ENCODE data around the gene PREX1.
"Not testable (repeated sequence)": the region's sequence is repeated elsewhere in the genome, so short reads cannot be mapped to it uniquely, and the experiment has no call there.

The PREX1 gene

DNA sequence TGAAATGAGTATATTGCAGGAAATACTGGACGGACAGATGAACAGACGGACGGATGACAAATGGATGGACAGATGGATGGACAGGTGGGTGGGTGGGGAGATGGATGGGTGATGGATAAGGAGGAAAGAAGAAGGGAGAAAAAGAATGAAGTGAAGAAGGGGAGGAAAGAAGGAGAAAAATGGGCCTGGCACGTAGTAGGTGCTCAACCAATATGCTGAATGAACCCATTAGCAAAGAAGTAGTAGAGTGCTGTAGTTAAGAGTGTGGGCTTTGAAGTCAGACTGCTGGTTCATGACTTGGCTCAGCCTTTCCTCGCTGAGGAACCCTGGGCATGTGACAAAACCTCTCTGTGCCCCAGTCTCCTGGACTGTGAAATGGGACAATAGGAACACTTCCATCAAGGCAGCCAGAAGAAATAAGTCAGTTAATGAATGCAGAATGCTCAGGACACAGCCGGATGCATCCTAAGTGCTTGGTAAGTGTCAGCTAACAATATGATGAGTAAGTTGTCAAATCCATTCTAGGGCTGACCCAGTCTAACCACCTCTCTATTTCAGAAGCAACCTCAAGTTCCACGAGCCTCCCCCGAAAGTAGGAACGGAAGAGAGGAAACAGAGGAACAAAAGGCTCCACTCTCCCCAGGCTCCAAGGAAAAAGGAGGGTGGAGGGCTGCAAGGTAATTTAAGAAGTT lies 37.9 kb downstream of the PREX1 start:
- FAIRE-seq, result no peak

DNA sequence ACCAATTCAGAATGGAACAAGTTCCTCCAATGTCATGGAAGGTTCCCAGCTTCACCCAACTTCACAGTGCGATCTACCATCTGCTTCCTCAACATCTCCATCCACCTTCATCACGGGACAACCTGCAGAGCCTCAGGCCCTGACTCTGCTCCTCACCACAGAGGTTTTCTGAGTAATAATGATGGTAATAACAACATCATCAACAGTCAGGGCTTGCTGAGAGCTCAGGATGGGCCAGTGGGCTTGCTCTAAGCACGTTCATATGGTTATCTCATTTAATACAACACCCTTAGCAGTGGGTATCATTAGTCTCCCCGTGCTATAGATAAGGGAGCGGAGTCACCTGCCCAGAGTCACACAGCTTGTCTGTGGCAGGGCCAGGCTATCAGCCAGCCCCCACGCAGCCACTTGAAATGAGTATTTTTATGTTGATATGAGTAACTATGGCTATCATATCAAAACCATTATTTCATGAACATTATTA lies 38.6 kb downstream of the PREX1 start:
- no peak for FAIRE-seq

DNA sequence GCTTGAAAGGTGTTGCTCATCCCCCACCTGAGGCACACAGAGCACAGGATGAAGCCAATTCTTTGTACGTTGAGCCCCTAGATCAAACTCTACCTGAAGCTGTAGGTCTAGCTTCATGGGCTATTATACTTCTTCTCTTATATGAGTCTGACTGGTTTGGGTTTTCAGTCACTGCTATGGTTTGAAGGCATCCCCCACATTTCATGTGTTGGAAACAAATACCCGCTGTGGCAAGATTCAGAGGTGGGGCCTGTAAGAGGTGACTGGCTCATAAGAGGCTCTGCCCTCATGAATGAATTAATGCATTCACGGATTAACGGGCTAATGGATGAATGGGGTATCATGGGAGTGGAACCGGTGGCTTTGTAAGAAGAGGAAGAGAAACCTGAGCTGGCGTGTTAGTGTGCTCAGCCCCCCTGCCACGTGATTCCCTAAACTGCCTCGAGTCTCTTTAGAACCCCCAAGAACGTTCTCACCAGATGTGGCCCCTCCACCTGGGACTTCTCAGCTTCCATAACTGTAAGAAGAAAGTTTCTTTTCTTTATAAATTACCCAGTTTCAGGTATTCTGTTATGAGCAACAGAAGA lies 39.2 kb downstream of the PREX1 start:
- no peak for FAIRE-seq

DNA sequence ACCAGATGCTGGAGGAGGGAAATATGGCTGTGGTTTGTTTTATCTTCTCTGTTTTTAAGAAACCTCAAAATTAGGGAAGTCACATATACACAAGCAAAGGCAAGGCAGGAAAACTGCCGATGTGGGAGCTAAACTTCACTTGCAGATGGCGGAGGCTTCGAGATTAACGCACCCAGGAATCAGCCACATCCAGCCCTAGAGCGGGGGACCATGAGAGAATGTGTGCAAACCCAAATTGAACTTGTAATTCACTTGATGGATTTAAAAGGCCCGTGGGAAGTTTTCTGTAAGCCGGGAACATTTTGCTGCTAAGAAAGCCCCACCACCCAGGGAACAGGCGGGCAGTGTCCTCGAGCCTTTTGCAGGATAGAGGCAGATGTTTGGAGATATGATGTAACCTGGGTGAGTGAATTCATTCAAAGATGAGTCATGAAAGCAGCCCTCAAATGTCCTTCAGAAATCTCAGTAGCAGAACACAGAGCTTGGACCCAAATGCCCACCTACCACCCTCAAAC lies 39.9 kb downstream of the PREX1 start:
- no peak for FAIRE-seq

DNA sequence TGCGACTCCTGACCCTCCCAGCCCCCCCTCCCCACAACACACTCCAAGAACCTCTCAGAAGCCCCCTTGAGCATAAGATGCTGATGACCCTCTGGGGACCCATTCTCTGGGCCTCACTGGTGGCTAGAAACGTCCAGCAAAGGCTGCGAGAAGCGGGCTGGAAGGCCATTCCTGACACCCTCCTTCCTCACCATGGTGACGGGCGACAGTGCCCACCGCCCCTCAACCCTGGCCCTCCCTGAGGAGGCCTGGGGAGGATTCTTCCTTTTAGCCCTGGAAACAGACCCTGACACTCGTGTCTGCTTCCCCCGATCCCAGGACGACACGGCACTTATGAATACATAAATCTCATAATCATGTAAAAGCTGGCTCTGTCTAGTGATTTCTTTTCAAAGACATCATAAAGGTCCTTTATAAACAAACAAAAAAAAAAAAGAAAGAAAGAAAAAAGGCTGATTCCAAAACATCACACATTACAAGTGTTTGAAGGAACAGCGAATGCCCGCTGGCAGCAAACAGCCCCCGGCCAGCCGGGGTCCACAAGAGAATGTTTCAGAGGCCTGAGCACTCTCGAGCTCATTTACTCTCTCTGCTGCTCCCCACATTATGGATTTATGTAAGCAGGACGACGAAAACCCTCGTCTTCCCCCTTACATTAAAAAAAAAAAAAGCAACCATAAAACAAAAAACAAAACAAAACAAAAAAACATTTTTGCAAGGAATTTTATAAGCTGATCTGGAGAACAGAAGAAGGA lies 40.7 kb downstream of the PREX1 start:
- no peak for FAIRE-seq

DNA sequence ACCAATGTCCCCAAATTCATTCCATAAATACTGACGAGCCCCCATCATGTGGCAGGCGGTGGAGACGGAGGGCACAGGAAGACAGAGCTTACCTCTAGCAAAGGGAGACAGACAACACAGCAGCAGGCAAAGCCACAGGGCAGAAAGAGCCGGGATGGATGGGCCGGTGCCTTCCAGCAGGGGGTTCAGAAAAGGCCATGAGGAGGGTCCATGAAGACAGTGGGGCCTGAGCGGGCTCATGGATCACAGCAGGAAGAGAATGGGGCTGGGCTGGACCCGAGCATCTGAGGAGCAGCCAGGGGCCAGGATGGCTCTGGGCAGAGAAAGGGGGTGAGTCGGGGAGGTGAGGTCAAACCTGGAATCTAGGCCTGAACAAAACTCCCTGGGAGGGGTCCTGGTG lies 42.0 kb downstream of the PREX1 start:
- FAIRE-seq, result no peak

DNA sequence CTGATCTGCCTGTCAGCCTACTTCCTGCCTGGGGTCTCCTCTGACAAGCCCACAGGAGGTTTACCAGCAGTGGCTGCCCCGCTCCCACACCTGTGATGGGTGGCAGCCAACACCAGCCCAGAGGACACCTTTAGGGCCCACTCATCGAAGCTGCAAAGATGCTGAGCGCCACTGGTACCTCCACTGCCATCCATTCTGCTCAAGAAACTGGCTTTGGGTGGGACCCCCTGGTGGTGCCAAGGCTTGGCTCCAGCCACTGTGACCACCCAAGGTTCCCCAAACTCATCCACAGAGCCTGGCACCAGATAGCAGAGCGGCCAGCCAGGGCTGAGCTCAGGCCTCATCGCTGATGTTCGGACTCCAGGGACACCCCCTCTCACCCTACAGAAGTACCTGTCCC lies 42.5 kb downstream of the PREX1 start:
- no peak for FAIRE-seq

DNA sequence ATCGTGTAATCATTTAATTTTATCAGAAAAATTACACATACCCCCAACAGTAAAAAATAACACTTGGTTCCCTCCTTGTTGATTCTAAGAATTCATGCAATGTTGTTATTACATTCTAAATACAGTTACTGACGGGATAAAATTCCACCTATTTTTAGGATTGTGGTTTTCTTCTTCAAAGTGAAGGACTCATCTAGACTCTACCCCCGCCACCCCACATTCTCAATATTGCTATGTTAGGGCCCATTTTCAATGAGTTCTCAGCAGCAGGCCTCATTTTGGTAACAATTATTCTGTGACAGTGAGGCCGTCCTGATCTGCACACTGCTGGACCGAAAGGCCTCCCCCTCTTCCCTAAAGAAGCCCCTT lies 43.5 kb downstream of the PREX1 start:
- no peak for FAIRE-seq

DNA sequence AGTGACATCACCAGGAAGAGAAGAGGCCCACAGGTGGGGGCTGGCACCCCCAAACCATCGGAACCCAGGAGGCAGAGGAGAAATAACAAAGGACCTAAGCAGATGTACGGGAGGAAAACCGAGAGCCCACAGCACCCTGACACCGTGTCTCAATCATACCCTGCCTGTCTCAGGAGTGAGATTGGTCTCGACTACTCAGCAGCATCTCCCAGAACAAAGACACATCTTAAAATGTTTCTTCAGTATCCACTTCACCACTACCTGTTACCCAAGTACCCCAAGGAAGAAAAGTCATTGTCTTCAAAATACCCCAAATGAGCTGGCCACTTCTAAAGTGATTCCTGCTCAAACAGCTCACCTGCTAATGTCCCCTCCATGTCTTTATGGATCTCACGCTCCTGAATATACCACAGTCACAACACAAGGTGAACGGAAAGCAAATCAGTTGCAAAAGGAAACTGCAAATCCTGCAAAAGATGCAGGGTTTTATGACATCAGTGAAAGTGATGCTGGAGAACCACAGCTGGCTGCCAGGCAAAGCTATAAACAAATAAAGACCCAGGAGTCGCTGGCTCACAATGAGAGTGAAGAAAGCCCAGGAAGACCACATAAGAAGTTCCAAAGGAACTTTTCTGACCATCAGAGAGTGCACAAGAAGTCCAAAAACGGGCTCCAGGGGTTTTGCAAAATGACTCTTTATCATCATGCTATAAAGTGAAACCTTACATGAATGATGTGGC lies 44.1 kb downstream of the PREX1 start:
- FAIRE-seq, result no peak

DNA sequence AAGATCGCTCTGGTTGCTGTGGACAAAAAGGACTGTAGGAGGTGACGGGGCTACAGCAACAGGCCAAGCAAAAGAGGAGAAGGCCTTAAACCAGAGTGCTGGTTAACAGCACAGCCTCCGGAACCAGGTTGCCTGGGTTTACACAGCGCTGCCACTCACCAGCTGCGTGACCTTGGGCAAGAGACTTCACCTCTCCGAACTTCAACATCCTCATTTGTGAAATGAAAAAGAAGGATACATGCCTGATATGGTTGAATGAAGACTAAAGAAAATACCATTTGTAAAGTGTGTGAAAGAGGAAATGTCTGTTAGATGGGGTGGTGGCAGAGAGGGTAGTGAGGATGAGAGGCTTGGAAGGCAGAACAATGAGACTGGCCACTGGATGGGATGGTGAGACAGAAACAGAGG lies 44.9 kb downstream of the PREX1 start:
- FAIRE-seq, result no peak

DNA sequence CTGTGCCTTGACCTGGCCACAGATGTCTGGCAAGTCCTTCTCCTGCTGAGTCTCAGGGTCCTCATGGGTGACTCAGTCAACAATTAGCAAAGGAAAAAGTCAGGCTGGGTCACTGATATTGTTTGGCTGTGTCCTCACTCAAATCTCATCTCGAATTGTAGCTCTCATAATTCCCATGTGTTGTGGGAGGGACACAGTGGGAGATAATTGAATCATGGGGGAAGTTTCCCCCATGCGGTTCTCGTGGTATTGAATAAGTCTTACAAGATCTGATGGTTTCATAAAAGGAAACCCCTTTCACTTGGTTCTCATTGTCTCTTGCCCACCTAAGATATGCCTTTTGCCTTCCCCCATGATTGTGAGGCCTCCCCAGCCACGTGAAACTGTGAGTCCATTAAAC lies 45.7 kb downstream of the PREX1 start:
- FAIRE-seq, result no peak

DNA sequence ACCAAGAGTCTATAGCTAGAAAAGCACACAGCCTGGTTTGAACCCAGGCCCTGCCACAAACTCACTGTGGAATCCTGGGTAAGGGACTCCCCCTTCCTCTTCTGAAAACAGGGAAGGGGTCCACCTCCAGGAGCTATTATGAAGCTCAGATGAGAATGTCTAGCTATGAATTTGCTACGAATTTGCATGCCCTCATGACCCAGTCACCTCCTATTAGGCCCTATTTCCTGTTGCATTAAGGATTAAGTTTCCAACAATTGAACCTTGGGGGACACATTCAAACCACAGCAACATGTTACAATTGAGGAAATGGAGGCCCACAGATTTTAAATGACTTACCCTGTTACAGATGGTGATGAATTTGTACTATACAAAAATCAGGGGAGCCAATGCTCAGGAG lies 46.2 kb downstream of the PREX1 start:
- FAIRE-seq, result no peak

DNA sequence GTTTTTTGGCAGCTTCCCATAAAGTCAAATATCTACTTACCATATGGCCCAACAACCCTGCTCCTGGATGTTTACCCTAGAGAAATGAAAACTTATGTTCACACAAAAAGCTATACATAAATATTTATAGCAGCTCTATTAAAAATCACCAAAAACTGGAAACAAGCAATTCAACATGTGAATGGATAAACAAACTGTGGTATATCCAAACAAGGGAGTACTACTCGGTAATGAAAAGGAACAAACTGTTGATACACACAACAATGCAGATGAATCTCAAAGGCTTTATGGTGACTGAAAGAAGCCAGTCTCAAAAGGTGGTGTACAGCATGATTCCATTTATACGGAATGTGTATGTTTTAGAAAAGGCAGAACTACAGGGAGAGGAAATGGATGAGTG lies 48.4 kb downstream of the PREX1 start:
- FAIRE-seq, result no peak

DNA sequence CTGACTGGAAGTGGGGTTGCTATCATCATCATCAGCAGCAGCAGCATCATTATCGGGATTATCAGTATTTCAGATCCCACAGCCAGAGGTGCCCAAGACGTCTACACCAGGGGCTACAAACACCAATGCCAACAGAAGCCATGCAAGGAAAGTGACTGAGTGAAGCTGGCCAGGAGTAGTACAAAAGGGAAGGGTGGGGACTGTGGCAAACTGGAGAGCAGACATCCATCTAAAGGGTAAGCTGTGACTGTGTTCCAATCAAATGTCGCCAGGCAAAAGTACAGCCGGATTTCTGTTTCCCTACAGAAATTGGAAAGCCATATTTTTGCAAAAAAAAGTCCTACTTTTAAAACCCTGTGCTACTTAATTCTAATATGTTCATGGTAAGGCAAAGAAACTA lies 50.0 kb downstream of the PREX1 start:
- no peak for FAIRE-seq

DNA sequence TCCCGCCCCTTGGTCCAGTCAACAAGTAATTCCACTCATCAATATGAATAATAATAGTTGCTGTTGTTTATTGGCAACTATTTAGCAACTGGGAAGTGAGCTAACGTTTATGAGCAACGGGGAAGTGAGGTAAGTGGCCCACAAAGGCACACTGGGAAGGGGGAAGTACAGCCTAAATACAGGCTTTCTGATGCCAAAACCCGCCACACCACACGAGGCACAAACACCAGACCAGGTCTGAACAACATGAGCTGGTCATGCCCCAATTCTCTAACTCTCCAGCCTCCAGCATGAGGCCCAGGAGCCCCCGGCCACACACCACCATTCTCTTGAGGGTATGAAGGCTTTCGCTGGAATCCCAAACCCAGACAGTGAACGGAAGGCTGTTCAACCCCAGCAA lies 50.8 kb downstream of the PREX1 start:
- no peak for FAIRE-seq

DNA sequence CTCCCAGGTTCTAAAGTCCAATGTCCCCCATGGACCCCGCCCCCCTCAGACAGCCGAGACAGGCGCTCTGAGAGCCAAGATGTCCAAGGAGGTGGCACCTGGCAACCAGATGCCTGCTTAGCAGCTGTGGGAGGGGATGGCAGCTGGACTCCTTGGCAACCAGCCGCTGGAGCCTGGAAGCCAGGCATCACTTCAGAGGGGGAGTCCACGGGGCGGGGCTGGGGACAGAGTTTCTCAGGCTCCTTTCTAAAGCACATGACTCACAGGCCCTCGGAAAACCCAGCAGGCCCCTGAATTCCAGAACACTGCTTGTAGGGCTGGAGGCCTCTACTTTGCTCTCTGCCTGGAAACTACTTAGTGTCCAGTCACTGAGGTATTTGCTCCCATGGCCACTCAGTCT lies 51.5 kb downstream of the PREX1 start:
- no peak for FAIRE-seq

DNA sequence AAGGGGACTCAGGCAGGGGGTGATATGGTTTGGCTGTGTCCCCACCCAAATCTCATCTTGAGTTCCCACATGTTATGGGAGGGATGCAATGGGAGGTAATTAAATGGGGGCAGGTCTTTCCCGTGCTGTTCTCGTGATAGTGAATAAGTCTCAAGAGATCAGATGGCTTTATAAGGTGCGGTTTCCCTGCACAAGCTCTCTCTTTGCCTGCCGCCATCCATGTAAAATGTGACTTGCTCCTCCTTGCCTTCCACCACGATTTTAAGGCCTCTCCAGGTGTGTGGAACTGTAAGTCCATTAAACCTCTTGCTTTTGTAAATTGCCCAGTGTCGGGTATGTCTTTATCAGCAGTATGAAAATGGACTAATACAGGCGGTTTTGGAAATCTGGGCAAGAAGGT lies 52.3 kb downstream of the PREX1 start:
- FAIRE-seq, result not testable (repeated sequence)

DNA sequence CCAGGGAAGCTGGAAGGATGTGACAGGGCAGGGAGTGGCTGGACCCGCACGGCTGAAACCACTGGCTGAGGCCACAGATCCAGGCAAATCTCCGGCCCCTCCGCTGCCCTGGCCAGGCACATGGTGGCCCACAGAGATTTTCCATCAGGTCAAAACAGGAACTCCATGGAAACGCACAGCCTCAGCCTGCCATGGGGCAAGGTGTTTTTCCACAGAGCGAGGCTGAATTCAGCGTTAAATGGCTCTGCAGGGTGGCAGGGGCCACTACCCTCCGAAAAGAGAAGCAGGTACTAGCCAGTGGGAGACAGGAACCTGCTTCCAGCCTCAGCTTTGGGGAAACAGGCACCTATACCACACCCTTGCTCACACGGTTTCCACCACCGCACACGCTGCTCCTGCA lies 53.1 kb downstream of the PREX1 start:
- FAIRE-seq, result no peak

DNA sequence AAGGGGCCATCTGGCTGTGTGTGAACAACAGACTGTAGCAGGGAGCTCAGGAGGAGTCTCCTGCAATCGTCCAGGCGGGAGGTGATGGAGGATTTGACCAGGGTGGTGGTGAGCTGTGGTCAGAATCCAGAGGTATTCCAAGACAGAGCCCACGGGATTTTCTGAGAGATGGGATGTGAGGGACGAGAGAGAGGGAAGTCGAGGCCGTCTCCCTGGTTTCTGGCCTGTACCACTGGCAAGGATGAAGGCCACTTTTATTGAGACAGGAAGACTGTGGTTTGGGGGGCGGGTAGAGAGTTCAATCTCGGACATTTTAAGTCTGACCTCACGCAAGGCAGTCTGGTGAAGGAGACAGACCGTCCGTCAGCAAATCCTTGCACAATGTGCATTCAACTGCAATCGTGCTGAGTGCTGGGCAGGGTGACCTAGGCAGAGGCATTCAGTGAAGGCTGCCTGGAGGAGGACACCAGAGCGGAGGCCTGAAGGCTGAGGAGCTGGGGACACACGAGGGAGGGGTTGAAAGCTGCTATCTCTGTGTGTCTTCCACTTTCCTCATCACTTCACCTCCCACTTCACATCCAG lies 53.9 kb downstream of the PREX1 start:
- FAIRE-seq, result no peak

DNA sequence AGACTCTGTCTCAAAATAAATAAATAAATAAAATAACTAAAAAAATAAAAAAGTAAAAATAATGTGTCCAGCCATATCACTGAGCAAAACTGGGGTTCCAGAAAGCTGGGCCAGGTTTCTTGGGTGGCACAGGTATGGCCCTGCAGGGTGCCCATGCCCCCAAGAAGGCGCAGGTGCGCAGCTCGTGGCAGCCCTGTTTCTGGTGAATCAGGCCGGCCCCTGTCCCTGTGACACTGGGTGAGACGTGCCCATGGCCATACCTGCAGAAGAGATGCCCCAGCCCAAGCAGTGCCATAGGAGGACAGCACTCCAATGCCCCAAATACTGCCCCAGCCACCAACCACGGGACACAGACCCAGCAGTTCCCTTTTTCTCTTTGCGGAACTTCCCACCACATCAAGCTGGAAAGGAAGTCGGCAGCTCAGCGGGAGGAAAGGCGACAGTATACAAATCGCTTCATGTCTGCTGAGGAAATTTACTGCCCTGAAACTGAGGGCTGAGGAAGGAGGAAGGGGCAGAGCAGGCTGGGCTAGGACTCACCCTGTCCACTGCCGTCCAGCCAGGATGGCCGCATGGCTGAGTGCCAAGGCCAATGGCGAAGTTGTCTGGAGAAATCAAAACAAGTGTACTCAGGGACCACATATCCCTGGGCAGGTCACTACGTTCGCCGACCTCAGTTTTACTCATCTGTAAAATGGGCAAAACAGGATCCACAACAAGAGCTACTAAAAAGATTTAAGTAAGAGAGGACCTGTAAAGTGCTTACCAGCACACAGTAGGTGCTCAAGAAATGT lies 55.4 kb downstream of the PREX1 start:
- FAIRE-seq, result no peak

DNA sequence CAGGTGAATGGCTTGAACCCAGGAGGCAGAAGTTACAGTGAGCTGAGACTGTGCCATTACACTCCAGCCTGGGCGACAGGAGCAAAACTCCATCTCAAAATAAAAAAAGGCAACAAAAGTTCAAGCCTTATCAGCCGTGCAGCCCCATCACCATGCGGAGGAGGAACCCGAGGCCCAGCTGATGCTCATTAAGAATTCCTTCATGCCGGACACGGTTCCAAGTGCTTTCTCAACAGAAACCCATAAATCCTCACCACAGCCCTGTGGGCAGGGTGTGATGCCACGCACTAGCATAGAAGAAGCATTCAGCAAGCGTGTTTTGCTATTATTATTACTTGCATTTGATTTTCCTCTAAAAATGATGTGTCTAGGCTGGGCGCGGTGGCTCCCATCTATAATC lies 56.3 kb downstream of the PREX1 start:
- FAIRE-seq, result no peak
